GM19240 (cell line): Measurements from ENCODE around the gene ZNF580.

Experiments
- DNase-seq: peaks from one replicate; pipeline ENCODE4 v3.0.0; 2011; ENCODE audit warnings: low spot score; ENCODE audit not compliant: insufficient read length

Gene ZNF580

DNA sequence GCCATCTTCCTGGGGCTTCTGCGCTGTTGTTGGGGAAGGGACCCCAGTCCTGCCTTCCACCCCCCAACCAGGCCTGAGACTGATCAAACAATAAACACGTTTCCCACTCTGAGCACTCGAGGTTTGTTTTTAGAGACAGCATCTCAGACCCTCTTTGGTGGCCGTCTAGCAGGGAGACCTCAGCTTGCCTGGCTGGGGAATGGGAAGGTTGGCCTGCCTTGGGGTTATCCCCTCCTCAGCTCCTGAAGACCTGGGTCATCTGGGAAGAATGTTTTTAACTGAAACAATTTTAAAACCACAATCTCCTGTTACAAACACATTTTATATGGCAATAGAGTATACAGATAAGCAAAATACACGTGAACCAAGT lies 4.7 kb downstream of the ZNF580 start:
- no peak for DNase-seq

DNA sequence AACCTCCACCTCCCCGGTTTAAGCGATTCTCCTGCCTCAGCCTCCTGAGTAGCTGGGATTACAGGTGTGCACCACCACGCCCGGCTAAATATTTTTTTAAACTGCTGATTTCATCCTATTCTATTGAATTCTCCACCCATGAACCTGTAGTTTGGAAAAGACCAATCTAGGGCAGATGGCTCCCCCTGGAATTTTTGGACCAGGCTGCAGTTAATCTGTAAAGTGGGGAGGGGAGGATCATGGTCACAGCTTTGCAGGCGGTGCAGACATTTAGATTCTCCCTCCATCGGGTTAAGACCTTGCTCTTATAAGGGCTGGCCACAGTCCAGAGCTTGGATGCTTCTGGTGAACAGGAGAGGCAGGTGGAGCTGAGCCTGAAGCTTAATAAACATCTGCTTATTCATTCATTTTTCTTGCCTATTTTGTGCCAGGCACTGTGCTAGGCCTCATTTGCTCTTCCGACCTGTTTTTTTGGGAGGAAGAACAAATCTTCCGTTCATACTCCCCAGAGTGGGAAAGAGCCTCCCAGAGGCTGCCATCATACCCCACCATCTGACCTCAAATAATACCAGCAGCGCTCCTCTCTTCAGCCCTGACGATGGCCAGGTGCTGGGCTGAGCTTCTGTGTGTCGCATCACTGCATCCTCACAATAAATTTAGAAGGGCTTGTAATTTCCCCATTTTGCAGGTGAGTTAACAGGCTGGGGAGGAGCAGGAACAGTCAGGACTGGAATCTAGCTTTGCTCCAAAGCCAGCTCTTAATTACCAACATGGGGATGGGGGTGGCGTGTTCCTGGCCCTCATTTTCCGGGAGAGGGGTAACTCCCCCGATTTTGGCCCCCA lies 6.3 kb downstream of the ZNF580 start:
- DNase-seq, result no peak

DNA sequence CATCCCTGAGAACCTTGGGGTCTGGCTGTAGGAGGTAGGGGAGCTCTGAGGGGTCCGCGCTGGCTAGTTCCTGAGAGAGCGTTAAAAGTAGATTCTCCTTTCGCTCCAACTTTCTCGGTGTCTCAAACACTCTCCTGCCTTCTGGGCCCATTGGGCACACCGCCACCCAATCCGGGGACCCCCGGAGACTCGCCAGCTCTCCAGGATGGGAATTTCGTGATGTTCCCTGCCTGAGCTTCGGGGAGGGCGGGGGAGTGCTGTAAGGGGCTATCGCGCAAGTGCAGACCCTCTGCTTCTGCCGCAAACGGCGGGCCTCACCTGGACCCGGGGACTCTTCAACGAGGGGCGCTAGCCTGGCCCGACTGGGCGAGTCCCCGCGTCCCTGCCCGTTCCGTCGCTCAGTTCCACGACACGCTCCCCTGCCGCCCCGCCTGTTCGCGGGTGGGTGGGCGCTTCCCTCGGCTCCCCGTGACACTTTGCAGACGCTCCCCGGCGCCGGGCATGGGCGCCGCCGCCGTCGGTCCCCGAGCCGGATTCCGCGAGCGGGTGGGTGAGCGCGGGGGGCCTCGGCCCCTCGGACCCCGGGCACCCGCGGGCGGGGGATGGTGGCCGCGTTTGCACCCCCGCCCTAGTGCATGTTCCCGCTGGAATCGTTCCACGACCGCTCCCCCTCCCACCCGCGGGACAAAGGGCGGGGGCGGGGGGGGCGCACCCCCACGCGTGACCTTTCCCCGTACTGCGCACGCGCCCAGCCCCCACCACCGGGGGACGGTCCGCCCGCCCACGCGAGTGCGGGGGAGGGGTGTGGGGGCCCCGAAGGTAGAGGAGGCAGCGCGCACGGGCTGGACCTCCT lies 7.2 kb downstream of the ZNF580 start, which contains the start of gene CCDC106:
Gene CCDC106, plus strand, starts transcription at position 481 of the 853 bp plus-strand sequence. CDS start 835 bp downstream, outside the sequence.
- no peak for DNase-seq

DNA sequence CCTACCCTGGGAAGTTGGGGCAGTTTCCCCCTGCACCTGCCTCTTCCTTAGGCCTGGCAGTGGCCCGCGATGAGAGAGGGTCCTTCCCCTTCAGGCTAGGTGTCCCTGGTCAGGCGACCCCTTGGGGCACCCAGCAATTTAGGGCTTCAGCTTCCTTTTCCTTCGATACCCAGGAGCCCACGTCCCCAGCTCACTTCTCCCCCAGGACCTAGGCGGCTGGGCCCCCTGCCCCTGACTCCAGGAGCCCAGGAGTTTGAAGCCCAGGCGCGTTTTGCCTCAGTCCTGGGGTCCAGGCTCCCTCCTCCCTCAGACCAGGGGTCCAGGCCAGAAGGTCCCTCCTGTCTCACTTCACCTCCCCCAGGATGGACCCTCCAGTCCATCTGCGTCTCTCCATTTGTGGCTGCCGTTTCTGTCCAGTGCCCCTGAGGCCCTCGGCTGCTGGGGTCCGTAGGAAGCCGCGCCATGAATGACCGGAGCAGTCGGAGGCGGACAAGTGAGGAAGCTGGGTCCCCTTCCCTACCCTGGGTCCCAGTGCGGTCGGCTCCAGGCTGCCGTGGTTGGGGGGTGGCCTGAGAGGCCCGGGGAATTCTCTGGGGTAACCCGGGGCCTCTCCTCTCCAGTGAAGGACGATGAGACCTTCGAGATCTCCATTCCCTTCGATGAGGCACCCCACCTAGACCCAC lies 7.9 kb downstream of the ZNF580 start:
- DNase-seq, result no peak

DNA sequence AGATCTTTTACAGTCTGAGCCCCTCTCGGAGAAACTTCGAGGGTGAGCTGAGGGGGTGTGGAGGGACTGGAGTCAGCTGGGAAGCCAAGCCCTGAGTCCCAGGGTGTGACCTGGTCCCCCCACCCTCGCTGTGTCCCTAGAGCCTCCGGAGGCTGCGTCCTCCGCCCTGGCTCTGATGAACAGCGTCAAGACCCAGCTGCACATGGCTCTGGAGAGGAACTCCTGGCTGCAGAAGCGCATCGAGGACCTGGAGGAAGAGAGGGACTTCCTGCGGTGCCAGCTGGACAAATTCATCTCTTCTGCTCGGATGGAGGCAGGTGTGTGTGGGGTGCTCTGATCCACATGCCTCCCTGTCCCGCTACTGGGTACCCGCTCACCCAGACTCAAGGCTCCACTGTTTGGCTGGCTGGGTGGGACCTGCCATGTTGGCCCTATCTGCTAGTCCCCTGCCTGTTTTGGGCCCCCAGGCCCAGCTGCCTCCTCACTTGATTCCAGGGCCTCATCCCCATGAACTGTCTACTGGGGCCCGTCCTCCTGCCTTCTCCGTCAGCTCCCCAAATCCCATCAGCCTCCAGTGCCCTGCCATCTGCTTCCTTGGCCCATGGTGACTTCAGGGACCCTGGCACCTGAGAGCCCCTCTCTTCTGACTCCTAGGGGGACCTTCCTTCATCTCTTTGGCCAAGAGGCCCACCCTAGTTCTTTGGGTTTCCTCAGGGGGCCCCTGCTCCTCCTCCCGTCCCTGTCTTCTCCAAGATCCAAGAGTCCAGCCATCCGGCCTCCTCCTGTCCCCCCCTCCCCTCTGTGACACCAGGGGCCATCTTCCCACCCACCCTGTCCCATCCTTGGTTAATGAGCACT lies 8.7 kb downstream of the ZNF580 start:
- no peak for DNase-seq

DNA sequence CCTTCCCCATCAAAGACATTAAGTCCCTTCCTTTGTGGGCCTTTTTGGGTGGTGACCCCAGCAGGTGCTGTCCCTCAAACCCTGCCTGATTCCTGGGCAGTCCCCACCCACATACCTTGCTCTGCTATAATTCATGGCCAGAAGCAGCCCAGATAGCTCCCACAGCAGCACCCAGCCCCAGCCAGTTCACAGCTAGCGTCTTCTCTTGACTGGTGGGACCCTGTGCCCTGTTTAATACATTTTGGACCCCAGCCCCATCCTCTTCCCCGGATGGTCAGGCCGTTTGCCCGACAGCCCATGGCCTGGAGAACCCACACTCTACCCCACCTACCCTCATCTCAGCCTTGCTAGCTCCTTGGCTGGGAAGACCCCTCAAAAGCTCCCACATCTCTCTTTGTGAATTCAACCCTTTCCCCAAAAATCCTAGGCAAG lies 9.3 kb downstream of the ZNF580 start:
- no peak for DNase-seq

DNA sequence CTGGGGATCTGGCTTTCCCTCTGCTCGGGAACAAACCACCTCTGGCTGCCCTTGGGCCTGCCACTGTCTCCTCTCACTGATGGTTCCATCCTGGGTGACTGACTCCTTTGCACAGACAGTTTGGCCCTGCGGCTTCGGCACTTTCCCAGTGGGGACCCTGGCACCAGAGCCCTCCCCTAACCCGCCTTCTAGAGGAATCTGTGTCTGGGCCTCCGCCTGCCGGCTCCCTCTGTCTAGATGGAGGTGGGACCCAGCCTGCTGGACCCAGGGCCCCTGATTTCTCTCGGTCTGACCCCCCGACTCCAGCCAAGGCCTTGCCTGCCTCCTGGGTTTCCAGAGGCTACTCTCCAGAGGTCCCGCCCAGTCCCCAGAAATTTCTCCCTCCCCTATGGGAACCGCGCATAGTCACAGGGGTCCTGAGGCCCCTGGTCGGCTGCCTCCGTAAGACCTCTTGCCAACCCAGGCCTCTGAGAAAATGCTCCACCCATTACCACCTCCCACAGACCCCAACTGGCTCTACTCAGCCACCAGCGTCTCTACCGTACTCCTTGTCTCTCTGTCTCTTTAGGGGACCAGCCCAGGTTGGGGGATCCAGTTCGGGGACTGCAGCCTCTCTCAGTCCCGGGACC lies 9.9 kb downstream of the ZNF580 start:
- DNase-seq, result no peak

DNA sequence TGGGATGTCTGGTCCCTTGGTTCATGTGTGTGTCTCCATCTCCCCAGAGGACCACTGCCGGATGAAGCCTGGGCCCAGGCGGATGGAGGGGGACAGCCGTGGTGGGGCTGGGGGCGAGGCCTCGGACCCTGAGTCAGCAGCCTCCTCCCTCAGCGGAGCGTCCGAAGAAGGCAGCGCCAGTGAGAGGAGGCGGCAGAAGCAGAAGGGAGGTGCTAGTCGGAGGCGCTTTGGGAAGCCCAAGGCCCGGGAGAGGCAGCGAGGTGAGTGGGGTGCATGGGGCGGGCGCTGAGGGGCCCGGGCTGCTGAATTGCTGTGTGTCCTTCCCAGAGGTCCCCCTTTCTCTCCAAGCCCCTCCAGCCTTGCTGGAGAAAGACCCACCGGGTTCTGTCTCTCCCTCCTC lies 10.4 kb downstream of the ZNF580 start:
- DNase-seq, result no peak

DNA sequence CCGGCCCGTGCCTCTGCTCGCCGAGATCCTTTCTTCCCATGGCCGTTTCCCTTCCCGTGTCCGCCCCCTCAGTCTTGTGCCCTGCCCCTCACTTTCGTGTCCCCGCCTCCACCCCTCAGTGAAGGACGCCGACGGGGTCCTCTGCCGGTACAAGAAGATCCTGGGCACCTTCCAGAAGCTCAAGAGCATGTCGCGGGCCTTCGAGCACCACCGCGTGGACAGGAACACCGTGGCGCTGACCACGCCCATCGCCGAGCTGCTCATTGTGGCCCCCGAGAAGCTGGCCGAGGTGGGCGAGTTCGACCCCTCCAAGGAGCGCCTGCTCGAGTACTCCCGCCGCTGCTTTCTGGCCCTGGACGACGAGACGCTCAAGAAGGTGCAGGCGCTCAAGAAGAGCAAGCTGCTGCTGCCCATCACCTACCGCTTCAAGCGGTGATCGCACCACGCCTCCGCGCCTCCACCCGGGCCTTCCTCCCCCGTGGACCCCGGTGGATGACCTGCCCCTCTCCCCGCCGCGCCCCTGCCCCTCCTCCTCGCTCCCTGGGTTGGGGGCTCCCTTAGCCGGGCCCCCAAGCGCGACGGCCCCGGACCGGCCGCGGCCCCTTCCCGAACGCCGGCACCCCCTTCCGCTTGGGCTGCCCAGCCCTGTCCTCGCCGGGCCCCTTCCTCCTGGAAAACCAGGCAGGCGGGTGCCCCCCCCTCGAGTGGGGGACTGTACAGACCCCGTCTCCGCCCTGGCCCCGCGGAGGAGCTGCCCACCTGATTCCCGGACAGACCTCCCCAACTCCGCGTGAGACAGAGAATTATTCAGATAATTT lies 11.7 kb downstream of the ZNF580 start:
- no peak for DNase-seq

DNA sequence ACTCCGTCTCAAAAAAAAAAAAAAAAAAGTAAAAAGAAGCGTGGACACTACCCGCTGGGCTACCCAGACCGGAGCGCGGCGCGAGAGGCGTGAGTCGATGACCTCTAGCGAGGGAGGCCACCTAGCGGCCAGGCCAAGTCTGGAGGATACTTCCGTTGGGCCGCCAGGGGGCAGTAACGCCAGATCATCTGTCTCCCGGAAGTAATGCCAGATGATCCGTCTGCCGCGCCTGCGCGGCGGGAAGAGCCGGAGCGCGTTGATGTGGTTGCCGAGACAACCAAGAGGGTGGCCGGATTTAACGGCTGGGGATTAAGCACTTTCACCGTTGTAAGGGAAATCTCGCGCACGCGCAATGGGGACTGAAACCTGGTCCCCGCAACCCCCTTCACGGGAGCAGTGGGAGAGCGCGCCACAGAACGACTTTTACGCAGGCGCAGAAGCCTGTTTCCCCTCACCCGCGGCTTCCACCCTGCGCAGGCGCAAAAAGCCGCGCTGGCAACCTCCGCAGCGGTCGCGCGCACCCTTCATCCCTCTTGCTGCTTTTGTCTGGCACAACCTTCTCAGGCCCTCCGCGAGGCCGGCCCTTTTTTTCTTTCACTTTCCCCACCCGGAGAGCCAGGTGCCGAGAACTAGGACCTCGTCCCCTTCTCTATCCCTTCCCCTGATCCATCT lies 13.0 kb downstream of the ZNF580 start:
- peak; percentile 98 for DNase-seq

DNA sequence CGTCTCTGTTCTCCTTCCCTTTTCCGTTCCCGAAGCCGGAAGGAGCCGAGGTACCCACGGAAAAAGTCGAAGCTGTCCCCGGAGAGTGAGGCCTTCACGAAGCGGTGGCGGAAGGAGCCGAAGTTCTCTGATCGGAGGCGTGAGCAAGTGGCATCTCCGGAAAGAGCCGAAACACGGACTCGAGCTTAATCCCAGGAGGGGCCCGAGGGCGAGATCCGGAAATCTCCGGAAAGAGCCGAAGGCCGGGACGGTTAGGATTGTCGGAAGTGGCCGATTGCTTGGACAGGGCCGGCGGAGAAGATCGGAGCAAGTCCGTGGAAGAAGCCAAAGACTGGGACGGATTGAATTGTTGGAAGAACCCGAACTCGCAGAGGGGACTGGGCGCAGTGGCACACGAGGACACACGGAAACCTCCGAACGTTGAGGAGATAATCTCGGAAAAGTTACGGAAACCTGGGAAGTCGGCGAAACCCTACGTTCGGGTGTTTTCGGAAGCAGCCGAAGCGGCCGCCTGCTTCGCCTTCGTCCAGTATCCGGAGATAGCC lies 13.6 kb downstream of the ZNF580 start:
- DNase-seq, result peak; percentile 87

DNA sequence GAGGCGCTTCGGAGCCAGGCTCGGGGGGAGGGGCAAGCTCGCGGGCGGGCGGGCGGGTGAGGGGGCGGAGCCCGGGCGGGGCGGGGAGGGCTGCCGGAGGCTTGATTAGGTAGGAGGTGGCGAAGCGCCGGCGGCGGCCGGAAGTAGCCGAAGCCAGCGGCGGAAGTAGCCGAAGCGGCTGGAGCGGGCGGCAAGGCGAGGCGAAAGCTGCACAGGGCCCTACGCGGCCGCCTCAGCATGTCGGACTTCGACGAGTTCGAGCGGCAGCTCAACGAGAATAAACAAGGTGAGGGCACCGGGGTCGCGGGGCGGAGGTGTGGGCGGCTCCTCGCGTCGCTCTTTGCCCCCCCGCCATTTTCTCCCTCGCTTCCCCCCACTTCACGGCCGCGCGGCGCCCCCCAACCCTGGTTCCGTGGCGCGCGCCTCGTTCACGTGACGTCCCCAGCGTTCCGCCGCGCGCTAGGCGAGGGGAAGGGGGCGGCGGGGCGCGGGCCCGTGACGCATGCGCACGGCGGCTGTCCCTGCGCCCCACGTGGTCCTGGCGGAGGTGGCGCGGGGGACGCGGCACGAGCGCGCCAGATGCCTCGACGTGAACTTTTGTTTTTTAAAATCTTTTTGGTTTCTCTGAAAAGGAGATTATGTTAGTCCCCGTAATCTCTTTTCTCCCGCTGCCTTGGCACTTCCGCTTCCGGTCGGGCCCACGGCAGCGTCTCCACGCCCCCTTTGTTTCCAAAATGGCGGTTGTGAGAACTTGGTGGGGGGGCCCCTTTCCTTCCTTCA lies 14.3 kb downstream of the ZNF580 start, which contains the start of gene U2AF2:
Gene U2AF2, plus strand, starts transcription at position 168 of the 780 bp plus-strand sequence. Its CDS starts 70 bp downstream, at position 238.
- DNase-seq, result peak; percentile 60

DNA sequence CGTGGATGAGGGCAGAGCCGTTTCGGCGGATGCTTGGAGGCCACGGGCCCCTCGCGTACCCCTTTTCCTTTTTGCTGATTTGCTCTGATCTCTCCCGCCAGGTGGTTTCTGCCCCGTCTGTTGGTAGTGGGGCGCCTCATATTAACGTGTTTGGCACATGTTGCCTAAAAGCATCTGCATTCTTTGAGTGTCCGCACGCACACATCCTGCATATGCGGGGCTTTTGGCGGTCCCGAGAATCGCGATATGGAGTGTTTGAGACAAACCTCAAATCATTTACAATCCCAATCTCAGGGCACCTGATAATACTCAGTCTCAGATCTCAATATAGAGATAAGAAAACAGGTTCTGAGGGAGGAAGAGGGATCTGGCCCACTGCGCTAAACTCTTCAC lies 14.8 kb downstream of the ZNF580 start:
- DNase-seq, result no peak

DNA sequence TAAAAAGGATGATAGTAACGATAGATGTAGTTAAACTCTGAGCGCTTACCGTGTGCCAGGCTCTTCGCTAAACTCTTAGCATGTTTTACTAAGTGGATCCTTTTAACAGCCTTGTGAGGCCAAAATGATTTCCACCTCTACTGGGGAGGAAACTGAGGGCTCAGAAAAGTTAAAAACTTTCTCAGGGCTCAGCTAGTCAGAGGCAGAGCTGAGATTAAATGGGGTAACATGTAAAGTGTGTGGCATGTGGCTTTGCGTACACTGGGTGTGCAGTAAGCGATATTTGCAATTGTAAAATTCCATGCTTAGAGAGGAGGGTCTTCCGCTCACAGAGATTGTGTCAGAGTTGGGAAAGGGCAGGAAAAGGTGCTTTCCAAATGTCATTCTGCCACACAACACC lies 15.8 kb downstream of the ZNF580 start:
- no peak for DNase-seq

DNA sequence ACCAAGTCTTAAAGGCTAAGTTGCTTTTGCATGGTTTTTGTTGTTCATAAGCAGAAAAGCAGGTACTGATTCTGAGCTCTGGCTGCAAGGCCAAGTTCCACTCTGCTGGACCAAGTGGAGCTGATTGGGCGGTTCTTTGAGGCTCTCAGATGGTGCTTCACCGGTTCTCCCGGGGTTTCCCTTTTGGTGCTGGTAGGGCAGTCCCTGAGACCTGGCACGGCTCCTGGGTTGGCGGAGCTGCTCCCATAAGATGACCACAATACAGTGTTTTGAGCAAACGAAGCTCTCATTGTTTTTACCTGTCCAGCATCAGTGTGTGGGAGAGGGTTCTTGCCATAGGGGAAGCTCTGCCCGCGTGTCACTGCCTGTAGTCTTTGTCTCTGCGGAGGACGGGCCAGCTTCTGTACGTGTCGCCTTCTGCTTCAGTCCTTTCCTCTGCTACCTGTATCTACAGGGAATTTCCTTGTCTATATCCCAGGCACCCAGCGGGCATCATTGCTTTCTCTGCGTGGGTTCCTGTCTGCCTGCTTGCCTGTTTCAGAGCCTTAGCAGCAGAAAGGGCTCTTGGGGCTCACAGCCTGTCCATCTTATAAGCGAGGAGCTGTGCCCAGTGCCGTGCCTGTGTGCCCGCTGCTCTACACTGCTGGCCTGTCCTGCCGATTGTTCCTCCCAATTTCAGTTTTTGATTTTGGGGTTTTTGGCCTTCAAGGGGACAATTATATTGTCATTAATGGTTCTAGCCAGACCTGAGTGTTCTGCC lies 16.4 kb downstream of the ZNF580 start:
- DNase-seq, result no peak

DNA sequence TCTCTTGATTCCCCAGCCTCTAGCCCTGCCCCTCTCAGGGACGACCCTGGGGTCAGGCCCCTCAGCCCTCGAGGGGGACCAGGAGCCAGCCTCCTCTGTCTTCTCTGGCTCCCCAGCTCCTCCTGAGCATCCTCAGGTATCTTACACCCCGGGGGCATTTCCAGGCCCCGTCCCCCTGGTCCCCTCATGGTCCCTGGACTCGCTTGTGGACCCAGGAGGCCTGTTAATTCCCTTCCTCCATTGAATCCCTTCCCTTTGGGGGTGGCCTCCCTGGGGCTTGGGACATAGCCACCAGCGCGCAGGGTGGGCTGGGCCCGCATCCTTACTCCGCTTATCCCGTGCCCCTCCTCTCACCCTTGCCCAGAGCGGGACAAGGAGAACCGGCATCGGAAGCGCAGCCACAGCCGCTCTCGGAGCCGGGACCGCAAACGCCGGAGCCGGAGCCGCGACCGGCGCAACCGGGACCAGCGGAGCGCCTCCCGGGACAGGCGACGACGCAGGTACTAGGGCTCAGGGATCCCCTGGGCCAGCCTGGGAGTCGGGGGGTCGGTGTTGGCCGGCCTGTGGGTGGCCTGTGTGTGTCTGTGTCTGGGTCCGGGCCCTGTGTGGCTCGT lies 18.2 kb downstream of the ZNF580 start:
- DNase-seq, result no peak

DNA sequence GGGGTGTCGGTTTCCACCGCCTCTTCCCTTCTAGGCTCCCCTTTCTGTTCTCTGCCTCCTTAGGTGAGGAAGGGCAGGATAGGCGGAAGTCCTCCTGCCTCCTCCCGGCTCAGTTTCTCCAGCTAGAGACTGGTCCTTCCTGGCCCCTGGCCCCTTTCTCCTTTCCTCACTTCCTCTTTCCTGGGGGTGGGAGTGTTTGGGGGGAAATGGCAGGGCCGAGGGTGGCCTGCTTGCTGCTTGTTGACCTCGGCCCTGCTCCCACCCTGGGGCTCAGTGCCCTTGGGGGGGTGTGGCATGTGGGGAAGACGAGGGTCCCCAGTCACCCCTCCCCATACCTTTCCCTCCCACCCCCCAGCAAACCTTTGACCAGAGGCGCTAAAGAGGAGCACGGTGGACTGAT lies 19.0 kb downstream of the ZNF580 start:
- DNase-seq, result no peak
